MV-4-11 (cell line): ENCODE results near the gene ELOB.
A peak's percentile ranks its signal among the peaks of the same experiment; 100 is the strongest.

Experiments
- DNase-seq: peaks from one replicate; lab custom pipeline; 2025; lab: John Stamatoyannopoulos, UW

ELOB gene

DNA sequence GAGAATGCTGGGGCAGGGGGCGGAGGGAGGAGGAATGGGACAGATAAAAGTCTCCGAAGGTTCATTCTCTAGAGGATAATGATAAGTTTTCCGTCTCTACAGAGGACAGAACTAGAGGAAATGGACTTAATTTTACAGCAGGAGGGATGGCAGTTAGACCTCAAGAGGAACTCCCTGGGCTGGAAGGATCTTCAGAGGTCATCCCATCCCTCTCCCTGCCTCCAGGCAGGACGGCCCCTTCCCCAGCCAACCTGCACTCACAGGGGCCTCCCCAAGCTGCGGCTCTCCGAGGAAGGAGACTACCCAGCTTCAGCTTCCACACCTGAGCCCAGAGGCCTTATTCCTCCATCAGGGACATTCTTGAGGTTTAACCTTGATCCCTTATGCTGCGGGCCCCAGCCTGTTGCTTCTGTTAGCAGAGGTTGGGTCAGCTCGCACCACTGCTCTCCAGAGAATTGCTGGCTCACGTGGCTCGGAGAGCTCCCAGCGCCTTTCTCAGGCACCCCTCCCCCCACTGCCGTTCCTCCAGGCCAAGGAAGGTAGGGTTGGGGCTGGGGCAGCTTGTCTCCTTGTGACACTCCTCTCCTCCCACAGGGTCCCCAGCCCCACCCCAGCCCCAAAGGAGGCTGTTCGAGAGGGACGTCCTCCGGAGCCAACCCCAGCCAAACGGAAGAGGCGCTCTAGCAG is 8.5 kb downstream of the ELOB start:
- DNase-seq: no peak

DNA sequence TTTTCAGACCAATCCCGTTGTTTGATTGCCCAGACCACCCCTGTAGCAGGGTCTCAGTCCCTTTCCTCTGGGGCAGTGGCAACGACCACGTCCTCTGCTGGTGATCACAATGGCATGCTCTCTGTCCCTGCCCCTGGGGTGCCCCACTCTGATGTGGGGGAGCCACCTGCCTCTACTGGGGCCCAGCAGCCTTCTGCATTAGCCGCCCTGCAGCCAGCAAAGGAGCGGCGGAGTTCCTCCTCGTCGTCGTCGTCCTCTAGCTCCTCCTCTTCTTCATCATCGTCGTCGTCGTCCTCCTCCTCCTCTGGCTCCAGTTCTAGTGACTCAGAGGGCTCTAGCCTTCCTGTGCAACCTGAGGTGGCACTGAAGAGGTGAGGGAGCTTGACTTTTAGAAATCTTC is 9.2 kb downstream of the ELOB start:
- no peak for DNase-seq

DNA sequence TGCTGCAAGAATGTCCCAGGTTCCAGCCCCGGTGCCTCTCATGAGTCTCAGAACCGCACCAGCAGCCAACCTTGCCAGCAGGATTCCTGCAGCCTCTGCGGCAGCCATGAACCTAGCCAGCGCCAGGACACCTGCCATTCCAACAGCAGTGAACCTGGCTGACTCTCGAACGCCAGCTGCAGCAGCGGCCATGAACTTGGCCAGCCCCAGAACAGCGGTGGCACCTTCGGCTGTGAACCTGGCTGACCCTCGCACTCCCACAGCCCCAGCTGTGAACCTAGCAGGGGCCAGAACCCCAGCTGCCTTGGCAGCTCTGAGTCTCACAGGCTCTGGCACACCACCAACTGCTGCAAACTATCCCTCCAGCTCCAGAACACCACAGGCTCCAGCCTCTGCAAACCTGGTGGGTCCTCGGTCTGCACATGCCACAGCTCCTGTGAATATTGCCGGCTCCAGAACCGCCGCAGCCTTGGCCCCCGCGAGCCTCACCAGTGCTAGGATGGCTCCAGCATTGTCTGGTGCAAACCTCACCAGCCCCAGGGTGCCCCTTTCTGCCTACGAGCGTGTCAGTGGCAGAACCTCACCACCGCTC is 9.8 kb downstream of the ELOB start:
- no peak for DNase-seq

- DNase-seq: no peak
Measured at GRCh38 chr16:2766430-2767139, 10.5 kb downstream of the ELOB start.

- DNase-seq: no peak
Measured at GRCh38 chr16:2765462-2766404, 11.3 kb downstream of the ELOB start.

DNA sequence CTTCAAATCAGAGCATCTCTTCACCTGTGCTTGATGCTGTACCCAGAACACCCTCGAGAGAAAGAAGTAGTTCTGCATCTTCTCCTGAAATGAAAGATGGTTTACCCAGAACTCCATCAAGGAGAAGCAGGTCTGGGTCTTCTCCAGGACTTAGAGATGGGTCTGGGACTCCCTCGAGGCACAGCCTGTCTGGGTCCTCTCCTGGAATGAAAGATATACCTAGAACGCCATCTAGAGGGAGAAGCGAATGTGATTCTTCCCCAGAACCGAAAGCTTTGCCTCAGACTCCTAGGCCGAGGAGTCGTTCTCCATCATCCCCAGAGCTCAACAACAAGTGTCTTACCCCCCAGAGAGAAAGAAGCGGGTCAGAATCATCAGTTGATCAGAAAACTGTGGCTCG is 12.4 kb downstream of the ELOB start:
- DNase-seq: no peak

DNA sequence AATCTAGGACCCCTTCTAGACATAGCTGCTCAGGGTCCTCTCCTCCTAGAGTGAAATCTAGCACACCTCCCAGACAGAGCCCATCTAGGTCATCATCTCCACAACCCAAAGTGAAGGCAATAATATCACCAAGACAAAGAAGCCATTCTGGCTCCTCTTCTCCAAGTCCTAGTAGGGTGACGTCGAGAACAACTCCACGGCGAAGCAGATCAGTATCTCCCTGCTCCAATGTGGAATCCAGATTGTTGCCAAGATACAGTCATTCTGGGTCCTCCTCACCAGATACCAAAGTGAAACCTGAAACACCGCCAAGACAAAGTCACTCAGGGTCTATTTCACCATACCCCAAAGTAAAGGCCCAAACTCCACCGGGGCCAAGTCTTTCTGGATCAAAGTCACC is 13.9 kb downstream of the ELOB start:
- no peak for DNase-seq

DNA sequence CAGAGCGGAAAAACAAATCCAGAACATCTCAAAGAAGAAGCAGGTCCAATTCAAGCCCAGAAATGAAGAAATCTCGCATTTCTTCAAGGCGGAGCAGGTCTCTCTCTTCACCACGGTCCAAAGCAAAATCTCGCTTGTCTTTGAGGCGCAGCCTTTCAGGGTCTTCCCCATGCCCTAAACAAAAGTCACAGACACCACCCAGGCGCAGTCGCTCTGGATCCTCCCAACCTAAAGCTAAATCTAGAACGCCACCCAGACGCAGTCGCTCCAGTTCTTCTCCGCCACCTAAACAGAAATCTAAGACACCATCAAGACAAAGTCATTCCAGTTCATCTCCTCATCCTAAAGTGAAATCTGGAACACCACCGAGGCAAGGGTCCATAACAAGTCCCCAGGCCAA is 14.4 kb downstream of the ELOB start:
- no peak for DNase-seq

DNA sequence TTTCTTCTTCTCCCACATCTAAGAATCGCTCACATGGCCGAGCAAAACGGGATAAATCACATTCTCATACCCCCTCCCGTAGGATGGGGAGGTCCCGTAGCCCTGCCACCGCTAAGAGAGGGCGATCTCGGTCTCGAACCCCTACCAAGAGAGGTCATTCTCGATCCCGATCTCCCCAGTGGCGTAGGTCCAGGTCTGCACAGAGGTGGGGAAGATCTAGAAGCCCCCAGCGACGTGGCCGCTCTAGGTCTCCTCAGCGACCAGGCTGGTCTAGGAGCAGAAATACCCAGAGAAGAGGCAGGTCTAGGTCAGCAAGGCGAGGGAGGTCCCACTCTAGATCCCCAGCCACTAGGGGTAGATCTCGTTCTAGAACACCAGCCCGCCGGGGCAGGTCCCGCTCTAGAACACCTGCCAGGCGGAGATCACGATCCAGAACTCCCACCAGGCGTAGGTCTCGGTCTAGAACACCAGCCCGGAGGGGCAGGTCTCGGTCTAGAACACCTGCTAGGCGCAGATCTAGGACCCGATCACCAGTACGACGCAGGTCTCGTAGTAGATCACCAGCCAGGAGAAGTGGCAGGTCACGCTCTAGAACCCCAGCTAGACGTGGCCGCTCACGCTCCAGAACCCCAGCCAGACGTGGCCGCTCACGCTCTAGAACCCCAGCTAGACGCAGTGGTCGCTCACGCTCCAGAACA is 15.0 kb downstream of the ELOB start:
- DNase-seq: no peak

DNA sequence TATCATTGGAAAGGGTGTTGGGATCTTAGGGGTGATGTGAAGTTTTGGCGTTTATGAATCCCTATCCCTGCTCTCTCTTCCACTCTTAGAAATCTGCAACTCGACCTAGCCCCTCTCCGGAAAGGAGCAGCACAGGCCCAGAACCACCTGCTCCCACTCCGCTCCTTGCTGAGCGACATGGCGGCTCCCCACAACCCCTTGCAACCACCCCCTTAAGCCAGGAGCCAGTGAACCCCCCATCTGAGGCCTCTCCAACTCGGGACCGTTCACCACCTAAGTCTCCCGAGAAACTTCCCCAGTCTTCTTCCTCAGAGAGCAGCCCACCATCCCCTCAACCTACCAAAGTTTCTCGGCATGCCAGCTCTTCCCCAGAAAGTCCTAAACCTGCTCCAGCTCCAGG is 15.6 kb downstream of the ELOB start:
- no peak for DNase-seq

DNA sequence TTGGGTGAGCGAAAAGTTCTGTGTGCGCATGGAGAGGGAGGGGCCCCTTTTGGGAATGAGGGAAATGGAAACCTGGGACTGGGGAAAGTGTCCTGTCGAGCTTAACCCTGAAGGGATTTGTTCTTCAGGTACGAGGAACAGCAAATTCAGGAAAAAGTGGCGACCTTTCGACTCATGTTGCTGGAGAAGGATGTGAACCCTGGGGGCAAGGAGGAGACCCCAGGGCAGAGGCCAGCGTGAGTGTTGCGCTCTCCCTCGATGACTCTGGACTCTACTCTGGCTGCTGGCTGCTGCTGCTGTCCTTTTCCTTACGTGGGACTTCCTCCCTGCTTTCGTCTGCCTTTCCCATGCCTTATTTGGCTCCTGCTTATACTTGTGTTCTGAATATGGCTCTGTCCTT is 19.7 kb downstream of the ELOB start:
- no peak for DNase-seq

- DNase-seq: peak; percentile 67
Measured at GRCh38 chr16:2756288-2757015, 20.6 kb downstream of the ELOB start.

- no peak for DNase-seq
Measured at GRCh38 chr16:2755158-2755557, 21.9 kb downstream of the ELOB start.

DNA sequence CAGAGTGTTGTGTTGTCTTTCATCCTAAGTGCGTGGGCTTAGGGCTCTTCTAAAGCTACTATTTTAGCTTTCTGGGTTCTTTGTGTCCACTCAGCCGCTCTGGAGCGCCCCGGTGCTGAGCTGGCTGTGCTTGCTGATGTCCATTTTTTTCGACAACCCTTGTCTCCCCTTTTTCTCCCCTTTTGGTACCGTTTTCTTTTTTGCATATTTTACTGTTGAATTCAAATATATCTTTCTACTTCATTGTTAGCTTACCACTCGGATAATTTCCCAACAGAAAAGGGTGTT is 23.4 kb downstream of the ELOB start:
- DNase-seq: no peak

GRCh38 chr16:2752850-2753732 is 24.0 kb downstream of the ELOB start:
- peak; percentile 62 for DNase-seq

GRCh38 chr16:2752035-2752849 is 24.8 kb downstream of the ELOB start, which contains the start of gene SRRM2:
Gene SRRM2, plus strand, starts transcription at chr16:2752638. Its CDS starts 3,727 bp downstream, at chr16:2756365.
- DNase-seq: peak; percentile 95

GRCh38 chr16:2751577-2752034 is 25.5 kb downstream of the ELOB start:
- peak; percentile 69 for DNase-seq

DNA sequence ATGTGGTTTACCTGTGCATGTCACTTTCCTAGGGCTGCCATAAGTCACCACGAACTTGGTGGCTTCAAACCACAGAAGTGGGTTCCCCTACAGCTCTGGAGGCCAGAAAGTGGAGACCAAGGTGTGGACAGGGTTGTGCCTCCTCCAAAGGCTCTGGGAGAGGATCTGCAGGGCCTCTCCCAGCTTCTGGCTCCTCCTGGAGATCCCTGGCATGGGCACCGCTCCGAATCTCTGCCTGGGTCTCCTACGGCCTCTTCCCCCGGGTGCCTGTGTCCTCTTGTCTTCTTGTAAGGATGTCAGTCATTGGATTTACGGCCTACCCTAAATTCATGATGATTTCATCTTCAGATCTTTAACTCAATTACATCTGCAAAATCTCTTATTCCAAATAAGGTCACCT is 27.1 kb downstream of the ELOB start:
- DNase-seq: no peak

- no peak for DNase-seq
Measured at GRCh38 chr16:2749476-2749875, 27.6 kb downstream of the ELOB start.
